Measurements from ENCODE around the gene COL11A2.

DNA sequence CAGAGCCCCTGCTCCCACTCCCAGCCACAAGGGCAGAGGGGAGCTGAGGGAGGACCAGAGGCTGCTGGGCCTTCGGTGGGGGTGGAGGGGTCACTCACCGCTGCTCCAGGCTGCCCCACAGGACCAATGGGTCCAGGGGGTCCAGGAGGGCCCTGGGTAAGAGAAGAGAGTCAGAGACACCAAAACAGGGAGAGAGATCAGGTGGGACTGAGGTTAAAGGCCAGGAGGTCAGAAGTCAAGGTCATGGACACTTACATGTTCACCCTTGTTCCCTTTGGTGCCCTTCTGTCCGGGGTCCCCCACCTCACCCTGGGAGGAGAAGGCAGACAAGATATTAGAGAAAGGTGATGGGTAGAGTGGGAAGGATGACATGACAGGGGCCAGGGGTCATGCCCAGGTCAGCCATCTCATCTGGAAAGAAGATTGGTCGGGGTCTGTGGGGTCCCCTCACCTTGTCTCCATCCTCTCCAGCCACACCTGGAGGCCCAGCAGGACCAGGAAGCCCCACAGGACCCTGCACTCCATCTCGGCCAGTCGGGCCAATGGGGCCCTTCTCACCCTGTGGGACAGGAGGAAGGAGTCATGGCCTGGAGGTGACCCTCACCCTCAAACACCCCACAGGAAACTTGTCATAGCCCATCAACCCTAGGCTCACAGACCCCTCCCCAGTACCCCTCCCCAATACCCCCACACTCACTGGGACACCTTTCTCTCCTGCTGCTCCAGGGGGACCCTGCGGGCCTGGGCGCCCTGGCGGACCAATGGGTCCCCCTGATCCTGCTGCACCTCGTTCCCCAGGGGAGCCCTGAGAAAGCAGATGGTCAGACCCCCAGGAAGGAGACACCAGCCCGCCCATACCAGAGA, 21.0 kb downstream of the COL11A2 start:
- TF ChIP-seq, protein P1, sequence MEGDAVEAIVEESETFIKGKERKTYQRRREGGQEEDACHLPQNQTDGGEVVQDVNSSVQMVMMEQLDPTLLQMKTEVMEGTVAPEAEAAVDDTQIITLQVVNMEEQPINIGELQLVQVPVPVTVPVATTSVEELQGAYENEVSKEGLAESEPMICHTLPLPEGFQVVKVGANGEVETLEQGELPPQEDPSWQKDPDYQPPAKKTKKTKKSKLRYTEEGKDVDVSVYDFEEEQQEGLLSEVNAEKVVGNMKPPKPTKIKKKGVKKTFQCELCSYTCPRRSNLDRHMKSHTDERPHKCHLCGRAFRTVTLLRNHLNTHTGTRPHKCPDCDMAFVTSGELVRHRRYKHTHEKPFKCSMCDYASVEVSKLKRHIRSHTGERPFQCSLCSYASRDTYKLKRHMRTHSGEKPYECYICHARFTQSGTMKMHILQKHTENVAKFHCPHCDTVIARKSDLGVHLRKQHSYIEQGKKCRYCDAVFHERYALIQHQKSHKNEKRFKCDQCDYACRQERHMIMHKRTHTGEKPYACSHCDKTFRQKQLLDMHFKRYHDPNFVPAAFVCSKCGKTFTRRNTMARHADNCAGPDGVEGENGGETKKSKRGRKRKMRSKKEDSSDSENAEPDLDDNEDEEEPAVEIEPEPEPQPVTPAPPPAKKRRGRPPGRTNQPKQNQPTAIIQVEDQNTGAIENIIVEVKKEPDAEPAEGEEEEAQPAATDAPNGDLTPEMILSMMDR (IDR thresholded peaks at IDR 0.05): no peak
- TF ChIP-seq POLR2A (IDR thresholded peaks at IDR 0.05): no peak

Measured in lower leg skin (tissue), 3 donors.